Mesothelial cell of epicardium (in vitro differentiated cells): ENCODE measurements around the gene DYNLL2. TPM values are rescaled to one million over a fixed set of nuclear protein-coding genes. Genes with fewer than 3 reads are reported as not detected.
"Not testable (repeated sequence)": the region's sequence is repeated elsewhere in the genome, so short reads cannot be mapped to it uniquely, and the experiment has no call there.

Experiments used
- DNase-seq, 2 experiments: peaks; one replicate each; pipeline ENCODE4 v3.0.0; 2021; ENCODE audit warnings: low spot score in 2 of 2; ENCODE audit not compliant: unreplicated experiment in 2 of 2
- H3K27ac Mint-ChIP-seq: 2 replicates; pipeline ENCODE4 v1.8.0; 2021; ENCODE audit warnings: mixed read lengths
- H3K27me3 Mint-ChIP-seq: 2 replicates; pipeline ENCODE4 v1.8.0; 2021; ENCODE audit warnings: low read depth, mixed read lengths
- H3K36me3 Mint-ChIP-seq: 2 replicates; pipeline ENCODE4 v1.8.0; 2021; ENCODE audit warnings: mixed read lengths
- H3K4me1 Mint-ChIP-seq: 2 replicates; pipeline ENCODE4 v1.8.0; 2021; ENCODE audit warnings: mixed read lengths
- H3K4me3 Mint-ChIP-seq: 2 replicates; pipeline ENCODE4 v1.8.0; 2021; ENCODE audit warnings: mild to moderate bottlenecking, moderate library complexity, mixed read lengths
- H3K9me3 Mint-ChIP-seq: 2 replicates; pipeline ENCODE4 v1.8.0; 2021; ENCODE audit warnings: mixed read lengths
- CTCF ChIP-seq: fragments of 200-600 bp; sonication (generic); IDR thresholded peaks from one replicate; pipeline ENCODE4 v1.5.0; 2021; ENCODE audit warnings: antibody characterized with exemption; ENCODE audit not compliant: unreplicated experiment
- total RNA-seq: library from RNA; stranded (reverse); gene quantifications from 3 replicates; pipeline ENCODE4 v1.2.1, GENCODE V29; 2021

DYNLL2 gene
- total RNA-seq, 1 donor from 2014 or later: 43.5 TPM

DNA sequence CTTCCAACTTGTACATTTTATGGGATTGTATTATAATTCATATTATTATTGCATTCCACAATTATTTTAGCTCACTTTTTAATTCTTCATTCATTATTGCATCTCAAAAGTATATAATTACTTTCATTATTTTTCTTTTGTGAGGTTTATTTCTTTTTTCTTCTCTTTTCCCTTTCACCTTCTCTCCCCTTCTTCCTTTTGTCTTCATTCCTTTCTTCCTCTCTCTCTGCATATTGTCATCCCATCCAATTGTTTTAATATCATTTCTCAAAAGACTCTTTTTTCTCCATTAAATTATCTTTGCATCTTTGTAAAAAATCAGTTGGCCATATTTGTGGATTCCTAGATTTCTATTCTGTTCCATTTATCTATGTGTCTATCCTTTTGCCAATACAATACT, 17.3 kb downstream of the DYNLL2 start:
- Mint-ChIP-seq H3K27ac (no peak overlapping the region), H3K4me1 (no peaks in the 10 kb centered on the region), H3K4me3 (no peak overlapping the region), H3K27me3 (no peaks in the 10 kb centered on the region), H3K9me3 (no peaks in the 10 kb centered on the region), H3K36me3 (no peaks in the 10 kb centered on the region)
- no peak for TF ChIP-seq CTCF
- DNase-seq: no peak

- not testable (repeated sequence) for DNase-seq, H3K9me3 Mint-ChIP-seq, H3K4me3 Mint-ChIP-seq, H3K27me3 Mint-ChIP-seq, H3K36me3 Mint-ChIP-seq, H3K27ac Mint-ChIP-seq, H3K4me1 Mint-ChIP-seq
Observed at GRCh38 chr17:58101898-58102297, 18.7 kb downstream of the DYNLL2 start.

DNA sequence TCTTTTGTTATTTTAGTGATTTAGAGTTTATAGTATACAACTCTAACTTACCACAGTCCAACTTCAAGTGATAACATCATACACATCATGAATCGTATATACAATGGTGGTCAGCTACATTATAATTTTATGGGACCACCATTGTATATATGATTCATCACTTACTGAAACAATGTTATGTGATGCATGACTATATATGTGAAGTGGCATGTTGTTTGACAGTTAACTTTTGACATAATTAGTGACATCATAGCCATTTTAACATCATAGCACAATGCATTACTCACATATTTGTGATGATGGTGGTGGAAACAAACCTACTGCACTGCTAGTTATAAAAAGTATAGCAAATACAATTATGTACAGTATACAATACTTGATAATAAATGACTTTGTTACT, 21.9 kb downstream of the DYNLL2 start:
- DNase-seq: no peak
- H3K27ac Mint-ChIP-seq: no peak overlapping the region
- H3K9me3 Mint-ChIP-seq: peaks cover 8% of the 10 kb centered on the region
- no peaks in the 10 kb centered on the region for H3K4me1 Mint-ChIP-seq
- TF ChIP-seq CTCF: no peak
- H3K36me3 Mint-ChIP-seq: peaks cover 2% of the 10 kb centered on the region
- no peak overlapping the region for H3K4me3 Mint-ChIP-seq
- H3K27me3 Mint-ChIP-seq: no peaks in the 10 kb centered on the region

DNA sequence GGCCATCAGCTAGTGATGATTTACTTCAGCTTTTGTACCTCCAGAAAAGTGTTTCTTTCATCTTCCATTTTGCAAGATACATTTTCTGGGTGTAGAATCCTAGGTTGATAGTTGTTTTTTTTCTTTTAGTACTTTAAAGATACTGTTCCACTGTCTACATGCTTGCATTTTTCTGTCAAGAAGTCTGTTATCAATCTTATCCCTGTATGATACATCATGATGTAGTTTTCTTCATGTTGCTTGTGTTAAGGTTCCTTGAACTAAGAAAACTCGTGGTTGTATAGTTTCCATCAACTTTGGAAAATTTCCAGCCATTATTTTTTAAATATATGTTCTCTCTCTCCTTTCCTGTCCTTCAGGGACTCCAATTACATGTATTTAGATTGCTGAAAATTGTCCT, 24.1 kb downstream of the DYNLL2 start:
- no peak for DNase-seq
- Mint-ChIP-seq H3K4me3 (no peak overlapping the region), H3K27ac (no peak overlapping the region), H3K36me3 (peaks cover 2% of the 10 kb centered on the region), H3K4me1 (no peaks in the 10 kb centered on the region), H3K9me3 (peaks cover 8% of the 10 kb centered on the region), H3K27me3 (peaks cover 7% of the 10 kb centered on the region)
- TF ChIP-seq CTCF: no peak

DNA sequence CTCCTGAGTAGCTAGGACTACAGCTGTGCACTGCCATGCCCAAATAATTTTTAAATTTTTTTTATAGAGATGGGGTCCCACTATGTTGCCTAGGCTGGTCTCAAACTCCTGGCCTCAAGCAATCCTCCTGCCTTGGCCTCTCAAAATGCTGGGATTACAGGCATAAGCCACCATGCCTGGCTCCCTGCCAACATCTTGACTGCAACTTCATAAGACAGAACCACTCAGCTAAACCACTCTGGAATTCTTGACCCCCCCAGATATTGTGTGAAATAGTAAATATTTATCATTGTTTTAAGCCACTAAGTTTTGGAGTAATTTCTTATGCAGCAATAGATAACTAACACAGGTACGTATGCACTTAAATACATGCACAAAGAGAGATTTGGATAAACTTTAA, 26.0 kb downstream of the DYNLL2 start:
- no peaks in the 10 kb centered on the region for H3K4me1 Mint-ChIP-seq
- H3K9me3 Mint-ChIP-seq: peaks cover 8% of the 10 kb centered on the region
- DNase-seq: no peak
- H3K27me3 Mint-ChIP-seq: peaks cover 19% of the 10 kb centered on the region
- H3K36me3 Mint-ChIP-seq: peaks cover 2% of the 10 kb centered on the region
- H3K27ac Mint-ChIP-seq: no peak overlapping the region
- no peak overlapping the region for H3K4me3 Mint-ChIP-seq
- no peak for TF ChIP-seq CTCF

DNA sequence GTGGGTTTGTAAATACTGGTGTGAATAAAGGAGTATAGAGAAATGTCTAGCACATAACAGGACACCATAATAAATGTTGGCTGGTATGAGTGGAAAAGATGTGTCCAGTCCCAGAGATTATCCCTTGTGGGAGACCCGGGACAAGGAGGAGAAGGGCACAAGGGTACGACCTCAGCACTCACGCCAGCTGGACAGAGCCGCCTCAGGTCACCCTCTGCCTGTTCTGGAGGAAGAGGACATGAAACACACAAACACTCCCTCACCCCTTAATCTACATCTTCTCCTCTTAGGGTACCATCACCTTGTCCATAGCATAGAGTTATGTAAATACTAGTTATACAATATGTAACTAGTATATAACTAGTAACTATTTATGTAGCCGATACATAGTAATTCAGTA, 26.8 kb downstream of the DYNLL2 start:
- peaks cover 8% of the 10 kb centered on the region for H3K9me3 Mint-ChIP-seq
- H3K4me3 Mint-ChIP-seq: no peak overlapping the region
- DNase-seq: no peak
- peaks cover 2% of the 10 kb centered on the region for H3K36me3 Mint-ChIP-seq
- H3K4me1 Mint-ChIP-seq: no peaks in the 10 kb centered on the region
- TF ChIP-seq CTCF: no peak
- no peak overlapping the region for H3K27ac Mint-ChIP-seq
- H3K27me3 Mint-ChIP-seq: peaks cover 27% of the 10 kb centered on the region
